Hematopoietic multipotent progenitor cell treated with erythropoietin and hydrocortisone succinate and interleukin-3 and kit ligand, for 6 days (in vitro differentiated cells): ENCODE results near the gene CLIC4.
"Not testable (repeated sequence)": the region's sequence is repeated elsewhere in the genome, so short reads cannot be mapped to it uniquely, and the experiment has no call there.

Experiments
- DNase-seq: peaks from one replicate; pipeline ENCODE4 v3.0.0-alpha.2; 2015

Gene CLIC4

DNA sequence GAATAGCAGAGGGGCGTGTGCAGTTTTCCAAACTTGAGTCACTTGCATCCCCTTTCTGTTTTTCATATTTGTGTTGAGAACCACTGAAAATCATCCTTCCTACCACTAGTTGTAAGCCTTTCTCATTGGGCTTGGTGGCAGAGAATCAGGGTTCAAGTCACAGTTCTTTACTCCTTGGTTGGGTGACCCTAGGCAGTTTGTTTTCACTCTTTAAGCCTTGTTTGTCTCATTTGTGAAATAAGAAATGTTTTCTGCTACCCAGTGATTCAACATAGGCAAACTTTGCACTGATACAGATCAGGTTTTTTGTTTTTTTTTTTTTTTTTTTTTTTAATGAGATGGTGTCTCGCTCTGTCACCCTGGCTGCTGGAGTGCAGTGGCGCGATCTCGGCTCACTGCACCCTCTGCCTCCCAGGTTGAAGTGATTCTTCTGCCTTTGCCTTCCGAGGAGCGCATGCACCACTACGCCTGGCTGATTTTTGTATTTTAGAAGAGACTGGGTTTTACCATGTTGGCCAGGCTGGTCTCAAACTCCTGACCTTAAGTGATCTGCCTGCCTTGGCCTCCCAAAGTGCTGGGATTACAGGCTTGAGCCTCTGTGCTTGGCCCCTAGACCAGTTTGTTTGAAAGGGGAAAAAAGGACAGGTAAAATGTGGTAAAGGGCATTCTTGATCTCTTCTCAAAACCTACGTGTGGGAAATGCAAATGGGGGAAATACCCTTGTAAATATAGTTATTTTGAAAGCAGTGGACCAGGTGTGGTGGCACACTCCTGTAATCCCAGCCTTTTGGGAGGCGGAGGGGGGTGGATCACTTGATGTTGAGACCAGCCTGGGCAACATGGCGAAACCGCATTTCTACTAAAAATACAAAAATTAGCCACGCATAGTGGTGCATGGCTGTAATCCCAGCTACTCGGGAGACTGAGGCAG lies 3.2 kb downstream of the CLIC4 start:
- DNase-seq, result no peak

DNA sequence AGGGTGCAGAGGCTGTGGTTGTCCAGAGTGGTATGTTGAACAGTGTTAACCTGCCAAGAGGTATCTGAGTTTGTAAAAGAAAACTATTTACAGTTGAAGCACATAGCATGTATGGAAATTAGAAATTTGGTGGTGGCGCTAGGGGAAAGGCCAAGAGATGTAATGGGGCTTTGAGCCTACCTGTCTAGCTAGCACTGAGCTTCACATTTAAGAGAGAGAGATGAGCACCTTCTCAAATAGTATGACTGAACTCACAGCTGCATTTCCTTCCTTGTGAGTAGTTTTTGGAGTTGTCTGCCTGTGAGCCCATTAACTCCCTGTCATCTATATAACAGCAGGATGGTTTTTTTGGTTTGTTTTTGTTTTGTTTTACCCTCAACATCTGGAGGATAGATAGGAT lies 4.0 kb downstream of the CLIC4 start:
- no peak for DNase-seq

DNA sequence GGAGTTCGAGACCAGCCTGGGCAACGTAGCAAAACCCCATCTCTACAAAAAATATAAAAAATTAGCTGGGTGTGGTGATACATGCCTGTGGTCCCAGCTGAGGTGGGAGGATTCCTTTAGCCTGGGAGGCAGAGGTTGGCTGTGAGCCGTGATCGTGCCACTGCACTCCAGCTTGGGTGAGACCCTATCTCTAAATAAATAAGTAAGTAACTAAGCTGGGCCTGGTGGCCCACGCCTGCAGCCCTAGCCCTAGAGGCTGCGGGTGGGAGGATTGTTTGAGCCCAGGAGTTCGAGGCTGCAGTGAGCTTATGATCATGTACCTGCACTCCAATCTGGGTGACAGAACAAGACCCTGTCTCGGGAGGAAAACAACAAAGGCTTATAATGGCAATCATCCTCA lies 4.6 kb downstream of the CLIC4 start:
- DNase-seq, result no peak

DNA sequence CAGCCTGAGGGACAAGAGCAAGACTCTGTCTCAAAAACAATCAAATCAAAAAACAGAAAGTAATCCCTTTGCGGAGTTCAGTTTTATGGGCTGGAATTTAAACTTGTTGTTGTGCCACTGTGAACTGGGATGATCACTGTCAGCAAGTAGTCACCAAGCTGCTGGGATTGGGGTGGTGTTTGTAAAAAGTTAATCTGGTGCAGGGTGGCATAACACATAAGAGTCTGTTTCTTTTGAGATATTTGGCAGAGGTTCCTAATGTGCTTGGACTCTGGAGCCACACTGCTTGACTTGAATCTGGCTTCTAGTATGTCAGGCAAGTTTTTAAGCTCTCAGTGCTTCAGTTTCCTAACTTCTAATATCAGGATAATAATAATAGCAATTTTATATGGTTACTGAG lies 6.6 kb downstream of the CLIC4 start:
- DNase-seq, result no peak

DNA sequence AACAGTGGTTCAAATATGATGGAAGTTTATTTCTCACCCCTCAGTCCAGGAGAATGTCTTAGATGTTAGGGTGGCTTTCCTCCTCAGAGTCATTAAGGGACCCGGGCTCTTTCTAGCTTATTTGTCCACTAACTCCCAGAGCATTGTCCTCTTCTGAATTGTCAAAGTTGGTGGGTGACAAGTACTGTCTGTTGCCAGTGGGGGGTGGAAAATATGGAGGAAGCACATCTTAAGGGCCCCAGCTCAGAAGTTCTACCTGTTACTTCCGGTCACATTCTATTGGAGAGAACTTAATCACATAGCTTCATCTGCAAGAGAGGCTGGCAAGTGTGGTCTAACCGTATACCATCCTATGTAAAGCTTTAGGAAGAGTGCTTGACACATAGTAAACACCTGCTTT lies 7.1 kb downstream of the CLIC4 start:
- no peak for DNase-seq

DNA sequence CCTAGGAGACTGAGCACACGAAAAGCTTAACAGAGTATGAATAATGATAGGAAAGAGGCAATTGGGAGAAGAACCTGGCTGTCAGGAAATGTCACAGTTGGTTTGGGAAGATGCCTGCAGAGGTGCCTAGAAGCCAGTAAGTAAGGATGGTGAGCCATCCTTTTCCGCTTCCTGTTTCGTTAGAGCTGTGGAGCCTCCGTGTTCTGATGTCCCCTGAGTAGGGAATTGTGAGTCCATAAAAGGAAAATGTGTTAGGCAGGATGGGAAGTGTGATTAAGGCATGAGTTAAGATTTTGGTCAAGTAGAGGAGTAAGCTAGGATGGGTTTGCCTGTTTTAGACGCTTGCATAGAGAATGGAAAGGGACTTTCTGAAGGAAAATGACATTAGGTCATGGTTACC lies 9.0 kb downstream of the CLIC4 start:
- DNase-seq, result no peak

DNA sequence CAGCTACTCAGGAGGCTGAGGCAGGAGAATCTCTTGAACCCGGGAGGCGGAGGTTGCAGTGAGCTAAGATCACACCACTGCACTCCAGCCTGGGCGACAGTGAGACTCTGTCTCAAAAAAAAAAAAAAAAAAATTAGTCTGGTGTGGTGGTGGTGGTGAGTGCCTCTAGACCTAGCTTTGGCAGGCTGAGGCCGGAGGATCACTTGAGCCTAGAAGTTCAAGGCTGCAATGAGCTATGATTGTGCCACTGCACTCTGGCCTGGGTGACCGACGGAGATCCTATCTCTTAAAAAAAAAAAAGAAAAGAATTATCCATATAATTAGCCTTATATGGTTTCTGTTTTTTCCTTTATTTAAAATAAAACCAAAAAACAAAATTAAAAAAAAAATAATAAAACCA lies 10.1 kb downstream of the CLIC4 start:
- not testable (repeated sequence) for DNase-seq

DNA sequence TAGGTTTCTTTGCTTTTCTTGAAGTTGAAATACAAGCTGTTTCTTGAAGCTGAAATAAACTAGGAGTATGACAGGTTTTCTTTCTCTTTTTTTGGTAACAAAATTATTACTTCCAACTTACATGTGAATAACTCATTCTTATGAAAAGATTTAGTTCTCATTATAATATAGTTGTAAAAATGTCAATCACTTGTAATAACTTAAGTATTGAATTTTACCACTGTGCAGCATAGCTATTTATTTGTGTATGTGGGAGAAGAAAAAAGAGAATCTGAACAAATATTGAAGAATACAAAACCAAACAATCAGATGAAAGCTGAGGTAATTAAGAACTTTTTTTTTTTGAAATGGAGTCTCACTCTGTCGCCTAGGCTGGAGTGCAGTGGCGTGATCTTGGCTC lies 11.1 kb downstream of the CLIC4 start:
- no peak for DNase-seq

DNA sequence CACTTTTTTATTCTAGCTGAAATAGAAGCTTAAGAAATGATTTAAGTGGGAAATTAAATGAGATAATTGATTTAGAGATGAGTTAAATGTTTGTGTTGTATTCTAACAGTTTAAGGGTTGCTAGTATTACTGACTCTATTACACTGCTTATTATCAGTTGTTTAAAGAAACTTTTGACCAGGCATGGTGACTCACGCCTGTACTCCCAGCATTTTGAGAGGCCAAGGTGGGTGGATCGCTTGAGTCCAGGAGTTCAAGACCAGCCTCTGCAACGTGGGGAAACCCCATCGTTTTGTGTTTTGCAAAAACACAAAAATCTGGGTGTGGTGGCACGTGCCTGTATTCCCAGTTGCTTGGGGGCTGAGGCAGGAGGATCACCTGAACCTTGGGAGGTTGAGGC lies 14.2 kb downstream of the CLIC4 start:
- DNase-seq, result no peak

DNA sequence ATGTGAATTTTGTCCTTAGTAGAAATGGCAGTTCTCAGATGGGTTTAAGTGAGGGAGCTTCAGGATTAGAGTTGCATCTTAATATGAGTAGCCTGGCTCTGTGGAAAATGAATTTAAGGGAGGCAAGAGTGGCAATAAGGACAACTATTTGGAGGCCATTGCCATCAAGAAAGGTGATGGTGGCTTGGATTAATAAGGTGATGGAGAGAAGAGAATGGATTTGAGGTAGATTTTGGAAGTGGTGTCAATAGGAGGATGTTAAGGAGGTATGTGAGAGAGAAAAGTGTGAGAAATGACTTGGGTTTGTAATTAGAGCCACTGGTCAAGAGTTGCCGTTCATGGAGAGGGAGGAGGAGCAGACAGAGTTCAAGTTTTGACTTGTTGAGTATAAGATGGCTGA lies 16.3 kb downstream of the CLIC4 start:
- DNase-seq, result no peak

DNA sequence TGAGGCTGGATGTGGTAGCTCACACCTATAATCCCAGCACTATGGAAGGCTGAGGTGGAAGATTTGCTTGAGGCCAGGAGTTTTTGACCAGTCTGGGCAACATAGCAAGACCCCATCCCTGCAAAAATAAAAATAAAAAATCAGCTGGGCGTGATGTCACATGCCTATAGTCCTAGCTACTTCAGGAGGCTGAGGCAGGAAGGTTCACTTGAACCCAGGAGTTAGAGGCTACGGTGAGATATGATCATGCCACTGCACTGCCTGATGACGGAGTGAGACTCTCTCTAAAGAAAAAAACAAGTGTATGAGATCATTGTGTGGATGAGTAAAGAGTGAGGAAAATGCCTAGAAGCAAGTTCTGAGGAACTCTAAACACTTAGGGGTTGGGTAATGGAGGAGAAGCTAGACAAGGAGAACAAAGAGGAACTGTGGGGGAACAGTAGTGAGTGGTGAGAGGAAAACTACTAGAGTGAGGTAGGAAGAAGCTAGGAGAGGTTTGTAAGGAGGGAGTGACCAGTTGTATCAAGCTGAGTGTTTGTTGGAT lies 17.0 kb downstream of the CLIC4 start:
- peak; percentile 23 for DNase-seq

DNA sequence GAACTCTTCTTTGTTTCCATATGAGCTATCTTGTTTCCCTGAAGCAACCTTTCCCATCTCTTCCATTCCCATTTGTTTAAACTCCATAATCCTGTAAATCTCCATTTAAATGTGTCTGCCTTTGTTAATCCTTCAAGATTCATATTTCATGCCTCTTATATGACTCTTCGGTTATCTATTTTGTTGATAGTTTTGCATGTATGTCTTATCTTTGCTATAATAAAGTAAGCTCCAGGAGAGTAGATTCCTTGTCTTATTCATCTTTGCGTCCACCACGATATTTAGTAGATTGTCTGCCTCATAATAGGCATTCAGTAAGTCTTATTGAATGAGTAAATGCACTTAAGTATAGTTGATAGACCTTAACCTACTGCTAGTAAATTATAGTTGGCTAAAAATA lies 18.4 kb downstream of the CLIC4 start:
- DNase-seq, result no peak

DNA sequence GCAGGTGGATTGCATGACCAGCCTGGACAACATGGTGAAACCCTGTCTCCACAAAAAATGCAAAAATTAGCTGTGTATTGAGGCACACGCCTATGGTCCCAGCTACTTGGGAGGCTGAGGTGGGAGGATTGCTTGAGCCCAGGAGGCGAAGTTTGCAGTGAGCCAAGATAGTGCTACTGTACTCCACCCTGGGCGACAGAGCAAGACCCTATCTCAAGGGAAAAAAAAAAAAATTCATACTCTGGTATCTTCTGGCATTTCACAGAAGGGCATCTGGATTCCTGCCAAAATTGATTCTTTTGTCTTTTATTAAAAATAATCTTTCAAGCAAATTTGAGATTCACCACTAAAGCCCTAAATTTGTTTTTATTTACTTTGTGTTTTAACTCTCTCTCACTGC lies 19.2 kb downstream of the CLIC4 start:
- DNase-seq, result peak; percentile 71

DNA sequence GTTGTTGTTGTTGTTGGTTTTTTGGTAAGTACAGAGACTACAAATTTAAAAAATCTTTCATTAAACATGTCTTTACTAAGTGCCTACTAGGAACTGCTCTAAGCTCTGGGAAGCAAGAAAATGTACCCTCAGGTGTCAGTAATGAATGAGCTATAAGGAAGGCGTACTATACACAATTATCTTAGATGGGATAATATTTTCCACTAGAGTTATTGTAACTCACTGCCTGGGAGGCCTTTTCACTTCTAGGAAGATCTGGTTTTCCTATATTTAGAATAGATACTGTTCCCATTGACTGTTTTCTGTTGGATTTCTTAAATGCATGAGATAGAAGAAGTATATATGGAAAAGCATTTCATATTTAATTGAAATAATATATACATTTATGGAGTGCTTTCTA lies 19.6 kb downstream of the CLIC4 start:
- DNase-seq, result peak; percentile 30

DNA sequence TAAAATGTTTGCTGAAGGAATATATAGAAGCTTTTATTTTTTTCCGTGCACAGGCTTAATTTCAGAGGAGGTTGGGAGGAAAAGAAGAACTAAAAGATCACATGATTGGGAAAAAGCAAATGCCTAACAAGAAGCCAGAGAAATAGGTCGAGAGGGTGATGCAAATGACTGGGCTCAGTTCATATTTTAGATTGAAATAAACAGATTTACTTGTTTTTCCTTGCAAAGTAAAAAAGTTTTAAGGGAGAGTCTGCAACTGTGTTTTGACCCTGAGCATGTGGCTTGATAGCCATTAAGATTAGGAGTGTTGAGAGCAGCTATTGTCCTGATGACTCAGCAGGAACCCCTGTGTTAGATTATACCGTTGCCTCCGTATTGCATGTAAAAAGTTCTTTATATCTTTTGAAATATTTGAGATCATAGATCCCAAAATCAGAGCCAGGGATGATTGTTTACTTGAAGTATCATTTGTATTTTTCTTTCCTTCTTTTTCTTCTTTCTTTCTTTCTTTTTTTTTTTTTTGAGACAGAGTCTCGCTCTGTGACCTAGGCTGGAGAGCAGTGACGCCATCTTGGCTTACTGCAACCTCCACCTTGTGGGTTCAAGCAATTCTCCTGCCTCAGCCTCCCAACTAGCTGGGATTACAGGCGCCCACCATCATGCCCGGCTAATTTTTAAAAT lies 20.2 kb downstream of the CLIC4 start:
- DNase-seq, result peak; percentile 85

DNA sequence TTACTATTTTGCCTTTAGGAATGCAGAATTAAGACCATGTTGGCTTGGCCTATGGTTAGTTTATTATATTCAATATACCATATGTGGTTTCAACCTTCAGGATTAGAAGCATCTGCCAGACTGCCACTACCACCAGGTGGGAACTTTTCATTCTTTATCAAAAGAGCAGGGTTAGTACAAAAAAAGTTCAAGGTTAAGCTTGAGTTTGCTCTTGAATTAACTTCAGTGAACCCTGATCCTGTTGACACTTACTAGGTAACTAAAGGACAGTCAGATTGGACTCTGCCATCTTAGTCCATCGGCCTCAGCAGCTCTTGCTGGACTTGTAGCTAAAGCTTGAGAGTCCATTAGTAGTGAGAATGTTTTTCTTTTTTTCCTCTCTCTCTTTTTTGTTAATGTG lies 22.1 kb downstream of the CLIC4 start:
- no peak for DNase-seq

DNA sequence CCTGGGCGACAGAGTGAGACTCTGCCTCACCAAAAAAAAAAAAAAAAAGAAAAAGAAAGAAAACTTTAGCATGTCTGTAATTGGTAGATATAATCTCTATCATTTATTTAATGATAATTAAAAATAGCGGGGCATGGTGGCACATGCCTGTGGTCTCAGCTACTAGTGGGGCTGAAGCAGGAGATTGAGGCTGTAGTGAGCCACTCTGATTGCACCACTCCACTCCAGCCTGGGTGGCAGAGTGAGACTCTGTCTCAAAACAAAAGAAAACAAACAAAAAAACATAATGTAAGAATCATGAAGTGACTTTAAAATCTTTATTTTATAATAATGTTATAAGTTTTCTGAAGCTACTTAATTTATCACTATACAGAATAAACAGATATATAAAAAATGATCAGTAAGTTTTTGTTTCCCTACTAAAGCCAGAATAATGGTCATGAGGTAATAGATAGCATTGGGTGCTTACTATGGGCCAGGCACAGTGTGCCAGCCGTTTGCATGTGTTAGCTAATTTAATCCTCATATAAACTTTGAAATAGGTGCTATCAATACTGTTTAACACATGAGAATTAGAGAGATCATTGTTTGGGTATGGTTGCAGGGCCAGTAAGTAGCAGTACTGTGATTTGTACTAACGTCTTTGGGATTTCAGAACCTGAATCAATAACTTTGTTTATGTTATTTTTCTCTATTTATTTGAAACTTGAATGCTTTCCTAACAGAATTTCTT lies 23.8 kb downstream of the CLIC4 start:
- DNase-seq, result no peak

DNA sequence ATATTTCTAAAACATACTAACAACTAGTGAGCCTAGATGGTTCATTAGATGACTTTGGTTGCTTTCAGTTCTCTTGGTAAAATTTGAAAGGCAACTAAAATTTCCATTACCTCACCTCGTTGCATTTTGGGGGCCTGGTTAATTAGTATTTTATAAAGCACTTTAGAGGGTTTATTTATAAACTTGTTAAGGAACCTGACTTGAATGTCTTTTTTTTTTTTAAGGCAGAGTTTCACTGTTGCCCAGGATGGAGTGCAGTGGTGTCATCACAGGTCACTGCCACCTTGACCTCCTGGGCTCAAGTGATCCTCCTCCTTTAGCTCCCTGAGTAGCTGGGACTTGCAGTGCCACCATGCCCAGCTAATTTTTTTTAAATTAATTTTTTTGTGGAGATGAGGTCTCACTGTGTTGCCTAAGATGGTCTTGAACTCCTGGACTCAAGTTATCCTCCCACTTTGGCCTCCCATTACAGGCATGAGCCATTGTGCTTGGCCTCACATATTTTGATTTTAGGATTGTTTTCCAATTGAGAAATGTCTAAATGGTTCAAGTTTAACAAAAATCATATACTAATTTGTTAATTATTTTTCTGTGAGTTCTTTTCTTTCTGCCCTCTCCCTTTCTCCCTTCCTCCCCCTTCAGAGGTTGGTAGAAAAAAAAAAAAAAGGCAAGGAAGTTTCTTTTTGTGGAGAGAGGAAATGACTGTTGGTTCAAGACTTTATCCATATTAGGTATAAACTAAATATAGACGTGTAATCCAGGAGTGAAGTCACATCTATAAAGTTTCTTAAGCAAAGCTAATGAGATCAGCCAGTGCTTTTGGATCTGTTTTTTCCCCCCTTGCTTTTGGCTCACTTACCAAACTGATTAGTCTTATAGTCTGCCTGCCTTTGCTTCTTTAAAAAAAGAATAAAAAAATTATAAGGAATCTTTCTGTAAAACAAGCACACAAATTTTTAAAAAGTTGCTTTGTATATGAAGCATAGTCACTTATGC lies 24.7 kb downstream of the CLIC4 start:
- DNase-seq, result no peak

DNA sequence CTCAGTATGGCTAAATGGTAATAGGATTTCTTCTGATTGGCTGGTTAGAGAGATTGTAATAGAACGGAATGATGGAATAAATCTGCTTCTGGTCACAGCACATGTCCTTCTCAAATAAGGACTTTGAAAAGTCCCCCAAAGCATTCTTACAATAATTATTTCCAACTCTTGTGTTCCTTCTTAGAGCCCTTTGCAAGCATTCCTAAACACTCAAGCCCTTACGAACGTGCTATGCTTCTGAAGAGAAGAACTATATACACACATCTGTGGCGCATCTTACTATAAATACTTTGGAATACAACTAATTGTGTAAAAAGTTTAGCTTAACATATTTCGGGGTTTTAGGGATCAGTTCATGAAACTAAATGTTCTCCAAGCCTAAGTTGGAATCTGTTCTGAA lies 25.6 kb downstream of the CLIC4 start:
- no peak for DNase-seq

DNA sequence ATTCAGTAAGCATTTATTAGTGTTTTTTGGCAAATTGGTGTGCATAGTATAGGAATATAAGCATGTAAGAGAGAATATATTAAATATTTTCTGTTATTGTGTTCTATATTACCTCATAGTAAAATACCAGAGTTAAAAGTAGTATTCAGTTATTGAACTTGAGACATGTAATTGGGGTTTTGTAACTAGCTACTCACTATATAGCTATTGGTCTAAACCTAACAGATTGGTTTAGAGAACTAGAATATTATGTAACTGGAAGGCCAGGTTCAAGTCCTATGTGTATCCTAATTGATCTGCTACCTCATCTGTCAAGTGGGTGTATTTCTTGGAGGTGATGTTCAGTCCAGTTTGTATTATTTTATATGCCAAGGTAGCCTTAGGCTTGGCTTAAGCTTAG lies 26.3 kb downstream of the CLIC4 start:
- DNase-seq, result no peak

DNA sequence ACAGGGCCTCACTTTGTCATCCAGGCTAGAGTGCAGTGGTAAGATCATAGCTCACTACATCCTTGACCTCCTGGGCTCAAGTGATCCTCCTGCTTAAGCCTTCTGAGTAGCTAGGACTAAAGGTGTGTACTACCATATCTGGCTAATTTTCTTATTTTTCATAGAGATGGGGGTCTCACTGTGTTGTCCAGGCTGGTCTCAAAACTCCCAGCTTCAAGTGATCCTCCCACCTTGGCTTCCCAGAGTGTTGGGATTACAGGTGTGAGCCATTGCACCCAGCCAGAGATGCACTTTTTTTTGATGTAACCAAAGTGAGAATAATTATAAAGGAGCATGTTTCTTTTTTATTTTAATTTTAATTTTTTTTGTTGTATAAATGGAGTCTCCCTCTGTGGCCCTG lies 28.4 kb downstream of the CLIC4 start:
- no peak for DNase-seq

DNA sequence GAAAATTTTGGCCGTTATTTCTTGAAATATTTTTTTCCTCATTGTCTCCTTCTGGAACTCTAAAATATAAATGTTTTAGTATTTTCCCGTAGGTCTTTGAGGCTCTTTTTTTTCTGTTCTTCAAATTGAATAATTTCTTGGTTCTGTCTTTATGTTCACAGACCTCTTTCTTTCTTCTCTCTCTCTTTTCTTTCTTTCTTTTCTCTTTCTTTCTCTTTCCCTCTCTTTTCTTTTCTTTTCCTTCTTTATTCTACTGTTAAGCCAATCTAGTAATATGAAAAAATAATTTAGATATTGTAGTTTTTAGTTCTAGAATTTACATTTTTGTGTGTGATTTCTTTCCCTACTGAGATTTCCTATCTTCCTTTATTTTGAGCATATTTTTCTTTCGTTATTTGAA lies 30.1 kb downstream of the CLIC4 start:
- DNase-seq, result no peak
